ENCODE data around the gene RGPD8.

DNA sequence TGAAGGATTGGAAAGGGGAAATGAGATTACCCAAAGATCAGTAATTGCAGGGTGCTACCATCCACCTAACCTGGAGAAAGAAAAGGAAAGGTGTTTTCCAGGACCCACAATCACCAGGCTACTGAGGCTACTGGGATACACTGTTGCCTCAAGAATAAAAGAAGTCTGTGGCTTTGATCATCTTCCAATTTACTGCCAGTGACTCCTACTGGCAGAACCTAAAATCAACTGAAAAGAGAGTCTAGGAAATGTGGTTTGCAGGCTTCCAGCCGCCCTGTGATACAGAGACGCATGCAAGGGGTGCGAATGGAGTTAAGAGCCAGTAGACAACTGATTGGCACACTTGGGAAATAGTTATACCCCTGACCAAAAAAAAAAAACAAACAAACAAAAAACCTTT is 31.9 kb upstream of the RGPD8 start:
- TF ChIP-seq, protein P1, sequence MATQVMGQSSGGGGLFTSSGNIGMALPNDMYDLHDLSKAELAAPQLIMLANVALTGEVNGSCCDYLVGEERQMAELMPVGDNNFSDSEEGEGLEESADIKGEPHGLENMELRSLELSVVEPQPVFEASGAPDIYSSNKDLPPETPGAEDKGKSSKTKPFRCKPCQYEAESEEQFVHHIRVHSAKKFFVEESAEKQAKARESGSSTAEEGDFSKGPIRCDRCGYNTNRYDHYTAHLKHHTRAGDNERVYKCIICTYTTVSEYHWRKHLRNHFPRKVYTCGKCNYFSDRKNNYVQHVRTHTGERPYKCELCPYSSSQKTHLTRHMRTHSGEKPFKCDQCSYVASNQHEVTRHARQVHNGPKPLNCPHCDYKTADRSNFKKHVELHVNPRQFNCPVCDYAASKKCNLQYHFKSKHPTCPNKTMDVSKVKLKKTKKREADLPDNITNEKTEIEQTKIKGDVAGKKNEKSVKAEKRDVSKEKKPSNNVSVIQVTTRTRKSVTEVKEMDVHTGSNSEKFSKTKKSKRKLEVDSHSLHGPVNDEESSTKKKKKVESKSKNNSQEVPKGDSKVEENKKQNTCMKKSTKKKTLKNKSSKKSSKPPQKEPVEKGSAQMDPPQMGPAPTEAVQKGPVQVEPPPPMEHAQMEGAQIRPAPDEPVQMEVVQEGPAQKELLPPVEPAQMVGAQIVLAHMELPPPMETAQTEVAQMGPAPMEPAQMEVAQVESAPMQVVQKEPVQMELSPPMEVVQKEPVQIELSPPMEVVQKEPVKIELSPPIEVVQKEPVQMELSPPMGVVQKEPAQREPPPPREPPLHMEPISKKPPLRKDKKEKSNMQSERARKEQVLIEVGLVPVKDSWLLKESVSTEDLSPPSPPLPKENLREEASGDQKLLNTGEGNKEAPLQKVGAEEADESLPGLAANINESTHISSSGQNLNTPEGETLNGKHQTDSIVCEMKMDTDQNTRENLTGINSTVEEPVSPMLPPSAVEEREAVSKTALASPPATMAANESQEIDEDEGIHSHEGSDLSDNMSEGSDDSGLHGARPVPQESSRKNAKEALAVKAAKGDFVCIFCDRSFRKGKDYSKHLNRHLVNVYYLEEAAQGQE (IDR thresholded peaks at IDR 0.05; ENCODE audit: low read depth), result no peak
- TF ChIP-seq, protein P2, sequence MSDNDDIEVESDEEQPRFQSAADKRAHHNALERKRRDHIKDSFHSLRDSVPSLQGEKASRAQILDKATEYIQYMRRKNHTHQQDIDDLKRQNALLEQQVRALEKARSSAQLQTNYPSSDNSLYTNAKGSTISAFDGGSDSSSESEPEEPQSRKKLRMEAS (IDR thresholded peaks at IDR 0.05), result no peak
- TF ChIP-seq YY1 (IDR thresholded peaks at IDR 0.05; ENCODE audit: low read depth) (no peak), CREB1 (IDR thresholded peaks at IDR 0.05; ENCODE audit: low read depth) (no peak), RAD21 (IDR thresholded peaks at IDR 0.05; ENCODE audit: low read depth) (no peak), EP300 (IDR thresholded peaks at IDR 0.05; ENCODE audit: borderline replicate concordance) (no peak)

All from Ishikawa (cell line).